Hematopoietic multipotent progenitor cell (in vitro differentiated cells): Measurements from ENCODE around the gene WASF2. TPM values are rescaled to one million over a fixed set of nuclear protein-coding genes. Genes with fewer than 3 reads are reported as not detected.
A peak's percentile ranks its signal among the peaks of the same experiment; 100 is the strongest.
"Not testable (repeated sequence)": the region's sequence is repeated elsewhere in the genome, so short reads cannot be mapped to it uniquely, and the experiment has no call there.

Experiments
- DNase-seq, 3 donors: peaks; one replicate each; pipeline ENCODE4 v3.0.0-alpha.2; 2011 to 2015; ENCODE audit warnings: low read depth in 2 of 3, low spot score in 2 of 3
- total RNA-seq: library from RNA; depleted of rRNA; stranded (reverse); fragments of >200 nt; gene quantifications from one replicate; pipeline ENCODE4 v1.2.3, GENCODE V29; 2012

WASF2 gene
- total RNA-seq, 1 donor: 43.9 TPM

GRCh38 chr1:27400963-27401341 lies 89.0 kb downstream of the WASF2 start:
- no peak for DNase-seq

- no peak for DNase-seq
These were observed 89.6 kb downstream of the WASF2 start for GRCh38 chr1:27400082-27400962.

GRCh38 chr1:27399251-27400025 lies 90.5 kb downstream of the WASF2 start:
- no peak for DNase-seq

- DNase-seq: no peak
These were observed 91.4 kb downstream of the WASF2 start for GRCh38 chr1:27398405-27399149.

GRCh38 chr1:27397749-27398148 lies 92.2 kb downstream of the WASF2 start:
- no peak for DNase-seq

GRCh38 chr1:27397110-27397509 lies 92.9 kb downstream of the WASF2 start:
- no peak for DNase-seq

- DNase-seq: peak; percentile 70 to 90 (median 80)
These were observed 94.3 kb downstream of the WASF2 start for GRCh38 chr1:27395441-27396195.

- no peak for DNase-seq
These were observed 95.0 kb downstream of the WASF2 start for GRCh38 chr1:27394925-27395324.

GRCh38 chr1:27394282-27394658 lies 95.7 kb downstream of the WASF2 start:
- no peak for DNase-seq

GRCh38 chr1:27393641-27394281 lies 96.2 kb downstream of the WASF2 start:
- no peak for DNase-seq

GRCh38 chr1:27392778-27393635 lies 97.0 kb downstream of the WASF2 start:
- no peak for DNase-seq

GRCh38 chr1:27392096-27392777 lies 97.7 kb downstream of the WASF2 start, which contains the start of gene GPR3:
Gene GPR3 (plus strand): TSS chr1:27392622. CDS start chr1:27393799, 1,177 bp downstream.
- peak; percentile 86 to 95 (median 94) for DNase-seq

- peak in 2 of 3 donors; percentile 62 to 63 for DNase-seq
These were observed 98.4 kb downstream of the WASF2 start for GRCh38 chr1:27391511-27392095.

- peak; percentile 53 to 59 (median 53) for DNase-seq
These were observed 101.5 kb downstream of the WASF2 start for GRCh38 chr1:27388337-27389005.

- DNase-seq: not testable (repeated sequence)
These were observed 105.2 kb downstream of the WASF2 start for GRCh38 chr1:27384797-27385196.

GRCh38 chr1:27383661-27384060 lies 106.3 kb downstream of the WASF2 start:
- DNase-seq: no peak

GRCh38 chr1:27383039-27383605 lies 106.8 kb downstream of the WASF2 start, which contains the start of gene CD164L2:
Gene CD164L2 (minus strand): TSS chr1:27383333. CDS start chr1:27383239, 94 bp downstream.
- peak in 1 of 3 donors; percentile 34 for DNase-seq
